ENCODE data around the gene CACNA2D4. TPM values are rescaled to one million over a fixed set of nuclear protein-coding genes. Genes with fewer than 3 reads are reported as not detected.

The CACNA2D4 gene
- total and polyA plus RNA-seq, 2 donors (not counting 3 experiments of a cell fraction or from before 2014, with no cell fraction given) = 0.58 to 0.73 TPM

DNA sequence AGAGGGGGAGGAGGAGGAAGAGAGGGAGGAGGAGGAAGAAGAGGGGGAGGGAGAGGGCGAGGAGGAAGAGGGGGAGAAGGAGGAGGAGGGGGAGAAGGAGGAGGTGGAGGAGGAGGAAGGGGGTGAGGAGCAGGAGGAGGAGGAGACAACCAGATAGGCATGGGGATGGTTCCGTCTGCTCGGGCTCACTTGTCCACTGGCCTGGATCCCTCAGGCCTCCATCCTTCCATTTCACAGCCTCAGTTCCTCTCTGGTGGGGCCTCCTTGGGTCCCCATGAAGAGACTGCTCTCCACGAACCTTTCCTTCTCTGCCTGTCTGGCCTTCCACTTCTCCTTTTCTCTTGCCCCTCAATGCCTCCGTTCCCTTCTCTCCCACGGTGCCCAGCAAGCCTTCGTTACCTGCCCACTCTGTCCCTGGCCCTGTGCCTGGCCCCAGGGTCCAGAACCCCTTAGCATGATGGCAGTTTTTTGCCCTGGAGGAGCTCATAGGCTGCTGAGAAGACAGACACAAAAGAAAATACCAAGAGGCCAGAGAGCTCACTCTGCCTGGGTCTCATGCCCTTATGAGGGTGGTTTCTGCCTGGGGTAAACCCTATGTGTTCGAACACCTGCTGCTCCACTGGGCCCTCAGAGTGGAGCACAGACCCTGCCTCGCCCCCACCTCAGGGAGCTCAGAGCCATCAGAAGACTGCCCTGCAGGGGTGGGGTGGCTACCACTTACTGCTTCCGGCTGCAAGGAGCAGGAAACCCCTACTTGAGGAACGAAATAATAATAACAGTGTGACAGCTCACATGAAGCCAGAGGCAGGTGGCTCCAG, 11.7 kb upstream of the CACNA2D4 start:
- DNase-seq (ENCODE audit: low read depth, low spot score) (no peak), FAIRE-seq (no peak)
- BruUV-seq (replicated peaks) = no TSS peak
- H3K9me3 ChIP-seq (replicated peaks; ENCODE audit: control insufficient read depth, insufficient read depth, low read length) = no peaks in the 10 kb centered on the region
- dilution Hi-C loops (cut with MboI; ENCODE audit: extremely low pct_ligation_motif_present, low sequenced_read_pairs) (loop anchor here (25.0 kb wide), 1 partner anchor 293 kb away; the partner anchor contains the start of gene WNT5B), intact Hi-C loops (cut with micrococcal nuclease) (no loop called here)
- H3K9ac ChIP-seq (replicated peaks; ENCODE audit: extremely low read depth, insufficient read depth, low read length) = no peak overlapping the region
- H3K4me1 ChIP-seq (ENCODE audit: control insufficient read depth, extremely low read depth, insufficient read depth, low read length) = no peaks in the 10 kb centered on the region
- H2AFZ ChIP-seq (ENCODE audit: low read depth, low read length) = no peak overlapping the region
- H3K4me2 ChIP-seq (ENCODE audit: insufficient read depth, low read length) = no peak overlapping the region
- H3K36me3 ChIP-seq (ENCODE audit: control insufficient read depth in 2 of 2, extremely low read depth in 1 of 2, insufficient read depth in 2 of 2, low read length in 2 of 2) = no peaks in the 10 kb centered on the region
- ChIA-PET CTCF (interaction anchor here (1.5 to 4.0 kb wide), 2 partner anchors 10 to 296 kb away, joined by 4 to 18 read pairs; no protein-coding TSS in a partner anchor), POLR2A (no interaction called here)
- no peaks in the 10 kb centered on the region for H4K20me1 ChIP-seq (replicated peaks; ENCODE audit: control insufficient read depth, extremely low read depth, insufficient read depth, low read length)
- no peak overlapping the region for H3K4me3 ChIP-seq (replicated peaks in 1 of 3; ENCODE audit: insufficient read depth in 1 of 3, low read depth in 1 of 3, low read length in 3 of 3)
- TF ChIP-seq, protein P1, sequence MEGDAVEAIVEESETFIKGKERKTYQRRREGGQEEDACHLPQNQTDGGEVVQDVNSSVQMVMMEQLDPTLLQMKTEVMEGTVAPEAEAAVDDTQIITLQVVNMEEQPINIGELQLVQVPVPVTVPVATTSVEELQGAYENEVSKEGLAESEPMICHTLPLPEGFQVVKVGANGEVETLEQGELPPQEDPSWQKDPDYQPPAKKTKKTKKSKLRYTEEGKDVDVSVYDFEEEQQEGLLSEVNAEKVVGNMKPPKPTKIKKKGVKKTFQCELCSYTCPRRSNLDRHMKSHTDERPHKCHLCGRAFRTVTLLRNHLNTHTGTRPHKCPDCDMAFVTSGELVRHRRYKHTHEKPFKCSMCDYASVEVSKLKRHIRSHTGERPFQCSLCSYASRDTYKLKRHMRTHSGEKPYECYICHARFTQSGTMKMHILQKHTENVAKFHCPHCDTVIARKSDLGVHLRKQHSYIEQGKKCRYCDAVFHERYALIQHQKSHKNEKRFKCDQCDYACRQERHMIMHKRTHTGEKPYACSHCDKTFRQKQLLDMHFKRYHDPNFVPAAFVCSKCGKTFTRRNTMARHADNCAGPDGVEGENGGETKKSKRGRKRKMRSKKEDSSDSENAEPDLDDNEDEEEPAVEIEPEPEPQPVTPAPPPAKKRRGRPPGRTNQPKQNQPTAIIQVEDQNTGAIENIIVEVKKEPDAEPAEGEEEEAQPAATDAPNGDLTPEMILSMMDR (IDR thresholded peaks at IDR 0.05; ENCODE audit: extremely low read depth in 1 of 2, insufficient read depth in 1 of 2, low read depth in 1 of 2, low read length in 2 of 2) = no peak
- no peak for TF ChIP-seq MYC (IDR thresholded peaks at IDR 0.05; ENCODE audit: low read depth, low read length)
- TF ChIP-seq JUN (IDR thresholded peaks at IDR 0.05; ENCODE audit: borderline replicate concordance, insufficient read depth, insufficient read length, low read depth) = no peak
- no peak for TF ChIP-seq GATA2 (IDR thresholded peaks at IDR 0.05; ENCODE audit: insufficient read depth, insufficient read length, low read depth, low read length)
- no peak for TF ChIP-seq EZH2 (IDR thresholded peaks at IDR 0.05; ENCODE audit: borderline replicate concordance, low read depth, low read length, severe bottlenecking)
- TF ChIP-seq POLR2AphosphoS5 (IDR thresholded peaks at IDR 0.05; ENCODE audit: insufficient read depth, low read depth, low read length) = no peak
- TF ChIP-seq POLR2A (IDR thresholded peaks at IDR 0.05; ENCODE audit: low read depth, low read length) = no peak
- TF ChIP-seq FOS (IDR thresholded peaks at IDR 0.05; ENCODE audit: borderline replicate concordance, insufficient read depth, low read length) = no peak
- TF ChIP-seq, protein P2, sequence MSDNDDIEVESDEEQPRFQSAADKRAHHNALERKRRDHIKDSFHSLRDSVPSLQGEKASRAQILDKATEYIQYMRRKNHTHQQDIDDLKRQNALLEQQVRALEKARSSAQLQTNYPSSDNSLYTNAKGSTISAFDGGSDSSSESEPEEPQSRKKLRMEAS (IDR thresholded peaks at IDR 0.05; ENCODE audit: insufficient read depth, insufficient read length) = no peak
- peaks cover 0 to 5% of the 10 kb centered on the region in 2 experiments for H3K27me3 ChIP-seq (ENCODE audit: control insufficient read depth in 2 of 2, insufficient read depth in 2 of 2, low read length in 2 of 2)
- H3K27ac ChIP-seq (ENCODE audit: insufficient read depth, low read depth, low read length) = no peak overlapping the region
- no peaks in the 10 kb centered on the region for H3K9me1 ChIP-seq (replicated peaks; ENCODE audit: control insufficient read depth, extremely low read depth, insufficient read depth, low read length)
- H3K79me2 ChIP-seq (ENCODE audit: control insufficient read depth, insufficient read depth, low read length) = no peaks in the 10 kb centered on the region

Measured in endothelial cell of umbilical vein (primary cell).